ENCODE results near the gene IGF1R. TPM values are rescaled to one million over a fixed set of nuclear protein-coding genes. Genes with fewer than 3 reads are reported as not detected.

Gene IGF1R
- total RNA-seq, 1 experiment from 2014 or later = 16.3 TPM

- CTCF ChIA-PET = interaction anchor here (1.5 kb wide), 1 partner anchor 26 kb away, joined by 4 read pairs; no protein-coding TSS in a partner anchor
- TF ChIP-seq ELF1 (IDR thresholded peaks at IDR 0.05; ENCODE audit: borderline replicate concordance, low read depth) (no peak), RAD21 (IDR thresholded peaks at IDR 0.05; ENCODE audit: low read depth) (no peak), EZH2 (IDR thresholded peaks at IDR 0.05) (no peak), ZFX (IDR thresholded peaks at IDR 0.05) (no peak), JUND (IDR thresholded peaks at IDR 0.05) (no peak), TCF7L2 (IDR thresholded peaks at IDR 0.05; ENCODE audit: borderline replicate concordance, extremely low read depth, insufficient read depth, insufficient read length) (no peak), CTCF (IDR thresholded peaks at IDR 0.05 in 2 of 3, conservative IDR thresholded peaks at IDR 0.05 in 1 of 3; ENCODE audit: borderline replicate concordance in 1 of 3, insufficient read depth in 1 of 3, low read depth in 2 of 3, low read length in 2 of 3) (no peak), CEBPB (IDR thresholded peaks at IDR 0.05; ENCODE audit: low read depth) (no peak), CBX3 (IDR thresholded peaks at IDR 0.05; ENCODE audit: low read depth) (no peak)
- no peak overlapping the region for H3K4me2 ChIP-seq (ENCODE audit: low read length)
- H3K79me2 ChIP-seq (ENCODE audit: insufficient read depth, low read length) = no peaks in the 10 kb centered on the region
- H3K9ac ChIP-seq (ENCODE audit: low read length) = no peak overlapping the region
- H3K36me3 ChIP-seq (ENCODE audit: control insufficient read depth in 1 of 2, insufficient read depth in 2 of 2, low read length in 2 of 2) = no peaks in the 10 kb centered on the region
- BruUV-seq (replicated peaks) = no TSS peak
- no peak overlapping the region for H3K4me3 ChIP-seq (replicated peaks in 1 of 2; ENCODE audit: low read depth in 1 of 2, low read length in 2 of 2)
- RAD21 ChIA-PET (ENCODE audit: low non-redundant PET in 1 of 2, low total read pairs in 2 of 2, uncharacterized antibody in 2 of 2, unreplicated experiment in 2 of 2) = no interaction called here
- POLR2A ChIA-PET = no interaction called here
- no peaks in the 10 kb centered on the region for H3K27me3 ChIP-seq (ENCODE audit: insufficient read depth, low read length)
- H3K9me2 ChIP-seq (ENCODE audit: insufficient read depth) = no peaks in the 10 kb centered on the region
- ATAC-seq (no peak), DNase-seq (ENCODE audit: low read depth, low spot score) (no peak)
- intact Hi-C loops (cut with micrococcal nuclease) = no loop called here
- H3K27ac ChIP-seq (ENCODE audit: low read depth, low read length) = no peak overlapping the region
- H2AFZ ChIP-seq (ENCODE audit: low read depth, low read length, poor library complexity, severe bottlenecking) = no peak overlapping the region
- peaks cover 0 to 4% of the 10 kb centered on the region in 2 experiments; a peak in 1 of 4 replicates for H3K4me1 ChIP-seq (ENCODE audit: control insufficient read depth in 1 of 2, insufficient read depth in 2 of 2, low read length in 2 of 2)
- H3K9me3 ChIP-seq (ENCODE audit: control insufficient read depth in 1 of 2, insufficient read depth in 1 of 2, low read depth in 1 of 2, low read length in 2 of 2) = no peaks in the 10 kb centered on the region
- no peaks in the 10 kb centered on the region for H4K20me1 ChIP-seq (ENCODE audit: insufficient read depth)
Observed at GRCh38 chr15:98753726-98754656, 105.7 kb downstream of the IGF1R start.
